ENCODE results near the gene SPRY2.
"Not testable (repeated sequence)": the region's sequence is repeated elsewhere in the genome, so short reads cannot be mapped to it uniquely, and the experiment has no call there.

GRCh38 chr13:80344032-80344431 is 3.1 kb upstream of the SPRY2 start:
- TF ChIP-seq ZXDC (CRISPR knock-in tag; IDR thresholded peaks at IDR 0.05); CBX1 (IDR thresholded peaks at IDR 0.05; ENCODE audit: low read depth); CTCF (CRISPR knock-in tag; IDR thresholded peaks at IDR 0.05); HMG20A (CRISPR knock-in tag; IDR thresholded peaks at IDR 0.05; ENCODE audit: borderline replicate concordance); EZH2 (conservative IDR thresholded peaks at IDR 0.05; ENCODE audit: low read depth, low read length); POLR2A (IDR thresholded peaks at IDR 0.05; ENCODE audit: insufficient read depth in 1 of 2, low read depth in 2 of 2, low read length in 2 of 2): not testable (repeated sequence)

Data from HepG2 (cell line).